Measurements from ENCODE around the gene TUBAL3. TPM values are rescaled to one million over a fixed set of nuclear protein-coding genes. Genes with fewer than 3 reads are reported as not detected.

TUBAL3 gene
- total RNA-seq (2021; fragmentation: NEBNext Ultra II Directional; extraction: Animal tissue kit (Norgen Biotek cat#: 25700)), result not detected
- long read RNA-seq, result 0 reads

DNA sequence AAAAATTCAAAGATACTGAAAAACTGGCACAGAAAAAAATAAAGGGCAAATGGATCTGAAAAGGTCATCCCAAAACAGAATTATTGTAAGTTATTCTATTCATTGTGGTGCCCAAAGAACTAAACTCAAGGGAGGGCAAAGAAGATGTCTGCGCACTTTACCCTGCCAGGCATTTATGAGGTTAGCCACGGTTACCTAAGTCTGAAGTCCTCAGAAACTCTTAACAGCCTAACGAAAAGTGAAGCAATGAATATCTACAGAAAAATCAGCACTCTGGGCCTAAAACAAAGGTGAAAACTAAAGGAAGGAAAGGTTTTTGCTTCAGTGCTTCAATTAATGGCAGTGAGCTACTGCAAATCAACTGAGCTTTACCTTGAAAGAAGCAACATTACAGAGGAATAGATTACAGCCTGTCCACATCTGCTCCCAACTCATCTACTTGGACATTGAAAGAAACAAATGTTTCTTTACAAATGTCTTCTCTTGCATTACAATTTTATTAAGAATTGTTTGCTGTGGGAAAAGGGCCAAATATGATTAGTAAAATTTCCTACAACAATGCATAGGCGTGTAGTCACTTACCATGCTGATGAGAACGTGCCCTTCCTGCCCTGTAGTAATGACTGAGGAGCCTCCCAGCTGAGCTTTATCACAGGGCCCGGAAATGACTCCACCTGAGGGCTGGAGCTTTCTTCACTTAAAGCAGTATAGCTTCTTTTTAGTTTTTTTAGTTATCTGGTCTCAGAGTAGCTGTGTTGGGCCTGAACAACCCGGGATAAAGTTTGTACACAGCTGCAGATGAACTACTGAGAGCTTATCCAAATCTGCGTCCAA is at the start of gene TUBAL3:
Gene TUBAL3, minus strand, starts transcription at position 621 of the 834 bp plus-strand sequence. Its CDS starts 36 bp downstream, at position 585.
- TF ChIP-seq, protein P1, sequence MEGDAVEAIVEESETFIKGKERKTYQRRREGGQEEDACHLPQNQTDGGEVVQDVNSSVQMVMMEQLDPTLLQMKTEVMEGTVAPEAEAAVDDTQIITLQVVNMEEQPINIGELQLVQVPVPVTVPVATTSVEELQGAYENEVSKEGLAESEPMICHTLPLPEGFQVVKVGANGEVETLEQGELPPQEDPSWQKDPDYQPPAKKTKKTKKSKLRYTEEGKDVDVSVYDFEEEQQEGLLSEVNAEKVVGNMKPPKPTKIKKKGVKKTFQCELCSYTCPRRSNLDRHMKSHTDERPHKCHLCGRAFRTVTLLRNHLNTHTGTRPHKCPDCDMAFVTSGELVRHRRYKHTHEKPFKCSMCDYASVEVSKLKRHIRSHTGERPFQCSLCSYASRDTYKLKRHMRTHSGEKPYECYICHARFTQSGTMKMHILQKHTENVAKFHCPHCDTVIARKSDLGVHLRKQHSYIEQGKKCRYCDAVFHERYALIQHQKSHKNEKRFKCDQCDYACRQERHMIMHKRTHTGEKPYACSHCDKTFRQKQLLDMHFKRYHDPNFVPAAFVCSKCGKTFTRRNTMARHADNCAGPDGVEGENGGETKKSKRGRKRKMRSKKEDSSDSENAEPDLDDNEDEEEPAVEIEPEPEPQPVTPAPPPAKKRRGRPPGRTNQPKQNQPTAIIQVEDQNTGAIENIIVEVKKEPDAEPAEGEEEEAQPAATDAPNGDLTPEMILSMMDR (IDR thresholded peaks at IDR 0.05), result no peak
- Mint-ChIP-seq H3K36me3 (ENCODE audit: low read depth) (0 out of 2 replicates have a peak, but pooled peaks cover 2% of the 10 kb centered on the region), H3K9me3 (peaks cover 3% of the 10 kb centered on the region; the same call in 1 of the 2 replicates), H3K27ac (no peak within 1 kb of the TSS), H3K27me3 (ENCODE audit: insufficient read depth) (peaks cover 11% of the 10 kb centered on the region), H3K4me1 (ENCODE audit: low read depth) (peaks cover 6% of the 10 kb centered on the region; the same call in 1 of the 2 replicates), H3K4me3 (peak within 1 kb of the TSS; percentile 0; the same call in 1 of the 2 replicates)
- no peak for DNase-seq

- Mint-ChIP-seq H3K4me1 (ENCODE audit: low read depth) (peaks cover 42% of the 10 kb centered on the region), H3K9me3 (no peaks in the 10 kb centered on the region), H3K27me3 (ENCODE audit: insufficient read depth) (no peaks in the 10 kb centered on the region; the same call in 1 of the 2 replicates), H3K36me3 (ENCODE audit: low read depth) (peaks cover 45% of the 10 kb centered on the region), H3K4me3 (no peak overlapping the region), H3K27ac (peak overlapping the region; percentile 33; the same call in 1 of the 2 replicates)
- DNase-seq, result no peak
- TF ChIP-seq, protein P1 (IDR thresholded peaks at IDR 0.05), result no peak
Observed at GRCh38 chr10:5453749-5454489, 49.3 kb upstream of the TUBAL3 start.

- Mint-ChIP-seq H3K4me1 (ENCODE audit: low read depth) (peaks cover 42% of the 10 kb centered on the region), H3K9me3 (no peaks in the 10 kb centered on the region), H3K27ac (peak overlapping the region; percentile 61), H3K36me3 (ENCODE audit: low read depth) (peaks cover 49% of the 10 kb centered on the region), H3K27me3 (ENCODE audit: insufficient read depth) (no peaks in the 10 kb centered on the region; the same call in 1 of the 2 replicates), H3K4me3 (peak overlapping the region; percentile 98)
- DNase-seq, result no peak
- TF ChIP-seq, protein P1 (IDR thresholded peaks at IDR 0.05), result no peak
Observed at GRCh38 chr10:5450605-5451384, 46.2 kb upstream of the TUBAL3 start.

DNA sequence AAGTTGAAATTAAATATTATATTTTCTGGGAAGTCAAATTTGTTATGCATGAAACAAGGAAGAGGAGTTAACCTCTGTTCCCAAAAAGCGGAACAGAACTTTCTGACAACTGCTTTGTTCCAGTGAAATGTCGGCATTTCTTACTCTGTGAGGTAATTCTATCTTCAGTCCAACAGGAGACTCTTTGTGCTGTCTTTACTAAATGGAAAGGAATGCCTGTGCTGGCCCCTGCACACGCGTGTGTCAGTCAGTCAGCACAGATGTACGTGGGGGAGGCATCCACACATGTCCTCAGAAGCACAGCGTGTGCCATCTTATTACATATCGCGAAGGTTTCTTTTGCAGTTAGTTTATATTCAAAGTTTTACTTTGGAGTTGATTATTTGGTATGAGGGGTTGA is 45.2 kb upstream of the TUBAL3 start:
- TF ChIP-seq, protein P1 (IDR thresholded peaks at IDR 0.05), result peak; percentile 62
- DNase-seq, result peak; percentile 82
- H3K9me3 Mint-ChIP-seq, result no peaks in the 10 kb centered on the region
- peak overlapping the region; percentile 96 for H3K27ac Mint-ChIP-seq
- H3K4me1 Mint-ChIP-seq (ENCODE audit: low read depth), result peaks cover 47% of the 10 kb centered on the region
- no peaks in the 10 kb centered on the region; the same call in 1 of the 2 replicates for H3K27me3 Mint-ChIP-seq (ENCODE audit: insufficient read depth)
- H3K4me3 Mint-ChIP-seq, result peak overlapping the region; percentile 98
- peaks cover 49% of the 10 kb centered on the region for H3K36me3 Mint-ChIP-seq (ENCODE audit: low read depth)

DNA sequence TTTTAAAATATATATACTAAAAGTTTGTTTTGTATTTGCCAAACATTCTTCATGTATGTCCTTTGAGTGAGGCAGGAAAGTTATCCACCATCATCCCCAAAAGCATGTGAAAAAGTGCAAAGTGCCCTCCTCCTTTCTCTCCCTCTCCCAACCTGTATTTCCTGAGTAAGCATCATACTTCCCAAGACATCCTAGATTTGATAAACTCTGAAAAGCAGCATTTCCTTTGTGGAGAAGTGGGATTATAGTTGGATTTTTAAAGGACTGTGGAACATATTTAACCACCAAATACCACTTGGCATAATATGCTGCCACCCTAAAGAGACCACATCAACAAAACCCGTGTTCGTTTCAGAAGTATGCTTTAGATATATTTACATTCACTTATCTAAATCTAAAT is 44.6 kb upstream of the TUBAL3 start:
- Mint-ChIP-seq H3K4me3 (peak overlapping the region; percentile 98), H3K36me3 (ENCODE audit: low read depth) (peaks cover 49% of the 10 kb centered on the region)

More for the DNA sequence above, 44.6 kb upstream of the TUBAL3 start:
- no peak for DNase-seq
- Mint-ChIP-seq H3K27ac (peak overlapping the region; percentile 96), H3K9me3 (no peaks in the 10 kb centered on the region), H3K4me1 (ENCODE audit: low read depth) (peaks cover 53% of the 10 kb centered on the region), H3K27me3 (ENCODE audit: insufficient read depth) (no peaks in the 10 kb centered on the region; the same call in 1 of the 2 replicates)
- TF ChIP-seq, protein P1 (IDR thresholded peaks at IDR 0.05), result no peak
